Measurements from ENCODE around the gene PTPRO. TPM values are rescaled to one million over a fixed set of nuclear protein-coding genes. Genes with fewer than 3 reads are reported as not detected.

PTPRO gene
- total RNA-seq, 1 donor from 2014 or later, result 0.75 TPM

DNA sequence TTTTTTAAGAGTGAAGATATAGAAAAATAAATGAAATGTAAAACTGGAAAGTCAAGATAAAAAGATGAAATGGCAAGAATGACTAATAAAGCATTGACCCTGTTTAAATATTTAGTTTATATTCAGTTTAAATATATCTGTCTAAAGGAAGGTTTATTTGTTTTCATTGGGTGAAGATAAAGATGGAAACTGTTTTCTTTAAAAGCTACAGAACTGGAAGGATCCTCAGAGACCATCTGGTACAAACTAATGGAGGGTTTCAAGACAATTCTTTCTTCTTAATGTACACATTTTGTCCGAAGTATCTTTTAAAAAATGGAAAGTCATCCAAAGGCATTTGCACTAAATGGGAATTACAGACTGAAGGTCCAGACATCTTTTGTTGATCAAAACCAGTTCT, 324.3 kb downstream of the PTPRO start:
- Mint-ChIP-seq H3K9me3 (ENCODE audit: unreplicated experiment) (no peaks in the 10 kb centered on the region), H3K27ac (ENCODE audit: unreplicated experiment) (peak overlapping the region; percentile 90), H3K4me1 (ENCODE audit: unreplicated experiment) (peaks cover 85% of the 10 kb centered on the region), H3K4me3 (ENCODE audit: unreplicated experiment) (no peak overlapping the region), H3K27me3 (ENCODE audit: unreplicated experiment) (no peaks in the 10 kb centered on the region), H3K36me3 (ENCODE audit: unreplicated experiment) (peaks cover 56% of the 10 kb centered on the region)
- TF ChIP-seq, protein P1, sequence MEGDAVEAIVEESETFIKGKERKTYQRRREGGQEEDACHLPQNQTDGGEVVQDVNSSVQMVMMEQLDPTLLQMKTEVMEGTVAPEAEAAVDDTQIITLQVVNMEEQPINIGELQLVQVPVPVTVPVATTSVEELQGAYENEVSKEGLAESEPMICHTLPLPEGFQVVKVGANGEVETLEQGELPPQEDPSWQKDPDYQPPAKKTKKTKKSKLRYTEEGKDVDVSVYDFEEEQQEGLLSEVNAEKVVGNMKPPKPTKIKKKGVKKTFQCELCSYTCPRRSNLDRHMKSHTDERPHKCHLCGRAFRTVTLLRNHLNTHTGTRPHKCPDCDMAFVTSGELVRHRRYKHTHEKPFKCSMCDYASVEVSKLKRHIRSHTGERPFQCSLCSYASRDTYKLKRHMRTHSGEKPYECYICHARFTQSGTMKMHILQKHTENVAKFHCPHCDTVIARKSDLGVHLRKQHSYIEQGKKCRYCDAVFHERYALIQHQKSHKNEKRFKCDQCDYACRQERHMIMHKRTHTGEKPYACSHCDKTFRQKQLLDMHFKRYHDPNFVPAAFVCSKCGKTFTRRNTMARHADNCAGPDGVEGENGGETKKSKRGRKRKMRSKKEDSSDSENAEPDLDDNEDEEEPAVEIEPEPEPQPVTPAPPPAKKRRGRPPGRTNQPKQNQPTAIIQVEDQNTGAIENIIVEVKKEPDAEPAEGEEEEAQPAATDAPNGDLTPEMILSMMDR (IDR thresholded peaks at IDR 0.05), result no peak
- no peak for DNase-seq (ENCODE audit: extremely low spot score, unreplicated experiment)

Other genes starting within 250 kb of the PTPRO start
- 83.8 and 92.7 TPM in 2 replicates for gene RERG, start 101.1 kb upstream of the PTPRO start, total RNA-seq

Measured in osteocyte (in vitro differentiated cells).